ENCODE results near the gene NLE1.
"Not testable (repeated sequence)": the region's sequence is repeated elsewhere in the genome, so short reads cannot be mapped to it uniquely, and the experiment has no call there.

The NLE1 gene

DNA sequence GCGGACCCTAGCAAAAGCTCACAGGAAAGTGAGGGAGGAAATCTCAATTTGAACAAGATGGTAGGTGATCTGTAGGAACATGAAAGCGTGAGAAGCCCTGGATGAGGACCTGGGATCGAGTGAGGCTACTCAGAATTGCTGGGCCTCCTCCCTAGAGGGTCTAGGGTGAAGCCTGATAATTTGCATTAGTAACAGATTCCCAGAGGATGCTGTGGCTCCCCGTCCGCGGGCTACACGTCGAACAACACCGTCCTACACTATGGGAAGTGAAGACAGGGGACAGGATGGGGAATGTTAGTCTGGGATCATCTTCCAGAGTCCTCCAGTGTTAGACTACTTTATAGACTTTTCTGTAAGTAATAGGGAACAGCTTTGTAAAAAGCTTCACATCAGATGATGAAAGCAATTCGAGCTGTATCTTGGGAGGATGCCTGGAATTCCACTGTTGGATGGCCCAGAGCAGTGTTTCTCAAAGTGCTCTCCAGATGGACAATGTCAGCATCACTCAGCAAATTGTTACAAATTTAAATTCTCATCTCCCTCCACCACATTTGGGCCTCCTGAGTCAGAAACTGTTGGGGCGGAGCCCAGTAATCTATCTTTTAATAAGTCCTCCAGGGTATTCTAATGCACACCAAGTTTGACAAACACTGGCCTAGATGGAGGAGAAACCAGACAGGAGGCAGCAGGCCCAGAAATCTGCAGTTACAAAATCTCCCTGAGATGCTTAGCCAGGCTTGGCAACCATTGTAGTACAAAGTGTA, 14.2 kb downstream of the NLE1 start:
- DNase-seq, result no peak

- DNase-seq, result no peak
Observed at GRCh38 chr17:35121315-35121714, 20.8 kb downstream of the NLE1 start, which contains the start of gene FNDC8. Gene FNDC8 (plus strand): TSS chr17:35121615. CDS start chr17:35121694, 79 bp downstream.

DNA sequence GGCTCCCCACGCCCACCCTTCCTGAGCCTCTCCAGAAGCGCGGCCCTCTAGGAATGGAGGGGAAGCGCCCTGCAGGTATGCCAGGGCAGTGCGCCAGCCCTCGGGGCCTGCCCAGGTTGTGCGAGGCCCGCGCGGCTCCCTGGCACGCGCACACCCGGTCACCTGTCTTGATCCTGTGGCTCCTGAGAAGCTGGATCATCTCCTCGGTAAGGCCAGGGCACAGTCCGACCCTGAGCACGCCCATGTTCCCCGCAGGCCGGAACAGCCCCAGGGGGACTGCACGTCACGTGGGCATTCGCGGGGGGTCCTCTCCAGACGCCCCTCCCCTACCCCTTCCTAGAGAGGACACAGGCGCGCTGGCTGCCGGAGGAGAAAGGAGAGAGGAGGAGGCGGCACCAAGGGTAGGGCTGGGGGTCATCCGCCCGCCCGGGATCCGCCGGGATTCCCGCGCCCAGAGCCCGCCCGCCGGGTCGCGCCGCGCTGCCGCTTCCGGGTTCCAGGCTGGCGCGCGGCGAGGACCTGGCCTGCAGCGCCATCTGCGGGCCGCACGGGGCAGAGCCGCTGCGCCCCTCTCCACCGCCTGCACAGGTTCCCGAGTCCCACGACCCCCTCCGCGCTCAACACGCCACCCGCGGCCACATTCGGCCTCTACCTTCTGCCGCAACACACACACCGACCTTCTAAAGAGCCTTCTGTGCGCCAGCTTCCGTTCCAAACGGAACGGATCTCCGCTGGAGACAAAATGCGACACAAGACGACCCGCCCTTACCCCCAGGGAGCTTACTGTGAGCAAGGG, 22.5 kb downstream of the NLE1 start, which contains the start of gene RAD51D:
TSS of gene RAD51D (minus strand) at position 491 of the 796 bp plus-strand sequence. CDS start at position 244, 247 bp downstream.
- peak; percentile 75 for DNase-seq

GRCh38 chr17:35117984-35118383, 24.1 kb downstream of the NLE1 start:
- DNase-seq, result peak; percentile 10

- DNase-seq, result no peak
Observed at GRCh38 chr17:35116845-35117244, 25.3 kb downstream of the NLE1 start.

DNA sequence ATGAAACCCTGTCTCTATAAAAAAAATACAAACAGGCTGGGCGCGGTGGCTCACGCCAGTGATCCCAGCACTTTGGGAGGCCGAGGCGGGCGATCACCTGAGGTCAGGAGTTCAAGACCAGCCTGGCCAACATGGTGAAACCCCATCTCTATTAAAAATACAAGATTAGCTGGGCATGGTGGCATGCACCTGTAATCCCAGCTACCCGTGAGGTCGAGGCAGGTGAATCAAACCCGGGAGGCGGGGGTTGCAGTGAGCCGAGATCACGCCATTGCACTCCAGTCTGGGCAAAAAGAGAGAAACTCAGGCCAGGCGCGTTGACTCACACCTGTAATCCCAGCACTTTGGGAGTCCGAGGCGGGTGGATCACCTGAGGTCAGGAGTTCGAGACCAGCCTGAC, 31.3 kb downstream of the NLE1 start:
- not testable (repeated sequence) for DNase-seq

- DNase-seq, result no peak
Observed at GRCh38 chr17:35104844-35105450, 37.2 kb downstream of the NLE1 start.

- no peak for DNase-seq
Observed at GRCh38 chr17:35103271-35103670, 38.8 kb downstream of the NLE1 start.

- no peak for DNase-seq
Observed at GRCh38 chr17:35101725-35102124, 40.4 kb downstream of the NLE1 start.

DNA sequence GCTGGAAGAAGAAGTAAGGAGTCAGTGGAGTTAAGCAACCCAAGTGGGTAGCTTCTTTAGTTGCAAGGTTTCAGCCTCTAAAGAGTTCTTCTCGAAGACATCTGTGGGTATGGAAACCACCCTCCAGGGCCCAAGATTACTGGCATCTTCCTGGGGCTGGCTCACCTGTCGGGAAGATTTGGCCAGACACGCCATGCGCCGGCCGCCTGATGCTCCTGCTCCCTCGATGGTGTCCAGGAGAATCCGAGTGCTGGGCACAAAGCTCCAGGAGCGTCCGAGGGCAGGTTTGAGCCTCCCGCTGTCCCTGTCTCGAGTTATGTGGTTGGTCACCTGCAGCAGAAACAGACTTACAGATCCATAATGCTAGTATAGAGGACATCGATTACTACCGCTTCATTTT, 41.1 kb downstream of the NLE1 start:
- DNase-seq, result no peak

DNA sequence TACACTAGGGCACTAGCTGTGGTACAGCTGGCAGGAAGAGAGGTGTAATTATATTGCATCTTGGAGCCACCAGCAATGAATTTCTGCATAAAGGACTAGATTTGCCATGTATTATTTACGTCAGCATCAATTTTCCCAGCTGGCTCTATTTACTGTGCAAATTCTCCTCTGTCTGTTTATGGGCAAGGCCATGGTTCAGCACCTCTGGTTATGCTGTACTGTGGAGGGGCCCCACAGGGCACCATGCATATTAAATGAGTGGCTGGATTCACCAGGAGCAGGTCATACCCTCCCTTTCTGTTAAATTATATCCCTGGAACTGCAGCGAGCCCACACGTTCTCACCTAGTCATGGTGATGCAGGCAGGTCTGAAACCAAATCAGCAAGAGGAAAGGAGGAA, 42.2 kb downstream of the NLE1 start:
- no peak for DNase-seq

DNA sequence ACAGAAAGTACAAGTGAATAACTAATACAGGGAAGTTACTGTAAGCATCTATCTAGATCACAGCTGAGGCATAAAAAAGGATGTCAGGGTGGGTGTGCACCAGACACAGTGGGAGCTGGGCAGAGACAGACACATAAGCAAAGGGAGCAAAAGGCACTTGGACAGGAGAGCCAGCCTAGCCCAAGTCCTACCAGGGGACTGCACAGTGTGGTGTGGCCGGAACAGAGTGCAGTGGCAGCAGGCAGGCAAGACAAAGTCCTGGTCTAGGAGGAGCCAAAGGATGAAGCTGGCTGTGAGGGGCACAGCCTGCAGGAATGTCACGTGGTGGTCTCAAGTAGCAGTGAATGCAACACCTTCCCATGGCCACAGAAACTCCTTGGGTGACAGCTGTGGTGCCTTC, 44.3 kb downstream of the NLE1 start:
- no peak for DNase-seq

GRCh38 chr17:35095741-35096140, 46.4 kb downstream of the NLE1 start:
- DNase-seq, result no peak

DNA sequence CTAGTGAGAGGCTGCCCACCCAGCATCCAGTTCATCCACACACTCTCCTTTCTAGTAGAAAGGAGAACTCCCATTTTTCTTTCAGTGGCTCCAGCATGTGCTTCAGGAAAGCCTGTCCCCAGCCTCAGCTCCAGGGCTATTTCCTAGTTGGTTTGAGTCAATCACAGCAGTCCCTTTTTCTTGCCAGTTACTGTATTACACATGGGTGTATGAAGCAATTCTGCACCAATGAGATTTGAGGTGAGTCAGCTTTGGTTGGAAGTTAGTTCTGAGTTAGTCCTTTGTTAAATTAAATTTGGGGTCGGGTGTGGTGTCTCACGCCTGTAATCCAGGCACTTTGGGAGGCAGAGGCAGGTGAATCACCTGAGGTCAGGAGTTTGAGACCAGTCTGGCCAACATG, 47.2 kb downstream of the NLE1 start:
- DNase-seq, result no peak

DNA sequence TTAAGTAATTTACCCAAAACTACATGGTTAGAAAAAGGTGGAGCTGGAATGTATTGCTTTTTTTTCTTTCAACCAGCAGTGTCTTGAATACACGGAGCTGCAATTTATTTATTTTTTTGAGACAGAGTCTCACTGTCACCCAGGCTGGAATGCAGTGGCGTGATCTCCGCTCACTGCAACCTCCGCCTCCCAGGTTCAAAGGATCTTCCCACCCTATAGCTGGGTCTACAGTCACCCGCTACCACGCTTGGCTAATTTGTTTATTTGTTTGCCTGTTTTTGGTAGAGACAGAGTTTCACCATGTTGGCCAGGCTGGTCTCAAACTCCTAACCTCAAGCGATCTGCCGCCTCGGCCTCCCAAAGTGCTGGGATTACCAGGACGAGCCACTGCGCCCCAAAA, 51.4 kb downstream of the NLE1 start:
- DNase-seq, result not testable (repeated sequence)

DNA sequence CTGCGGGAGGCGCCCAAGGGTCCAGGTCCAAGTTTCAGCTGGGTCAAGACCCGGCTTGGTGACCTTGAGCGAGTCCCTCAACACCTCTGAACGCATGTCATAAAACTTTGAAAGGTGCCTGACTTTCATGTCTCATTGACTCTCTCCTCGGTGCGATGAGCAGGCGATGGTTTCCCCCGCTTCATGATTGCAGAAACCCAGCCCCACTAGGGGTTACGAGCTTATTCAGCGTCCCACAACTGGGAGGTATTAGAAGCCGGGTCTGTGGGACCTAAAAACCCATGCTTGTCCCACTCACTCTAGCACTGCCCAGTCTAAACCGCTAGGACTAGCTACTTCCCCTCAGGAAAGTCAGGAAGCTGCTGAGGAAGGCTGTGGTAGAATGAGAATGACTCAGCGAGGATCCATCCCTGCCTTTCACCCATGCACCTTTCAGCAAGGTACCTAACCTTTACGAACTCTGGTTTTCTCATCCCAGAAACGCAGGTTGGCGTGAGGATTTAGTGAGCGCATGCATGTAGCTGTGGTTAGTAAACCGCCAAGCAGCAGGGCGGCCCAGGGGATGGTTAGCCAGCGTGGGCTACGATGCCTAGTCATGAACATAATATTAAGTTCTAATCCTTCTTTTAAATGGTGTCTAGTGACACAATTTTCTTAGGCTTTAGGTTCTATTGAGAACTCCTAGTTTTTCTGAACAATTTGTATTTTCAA, 52.4 kb downstream of the NLE1 start:
- DNase-seq, result peak; percentile 24

DNA sequence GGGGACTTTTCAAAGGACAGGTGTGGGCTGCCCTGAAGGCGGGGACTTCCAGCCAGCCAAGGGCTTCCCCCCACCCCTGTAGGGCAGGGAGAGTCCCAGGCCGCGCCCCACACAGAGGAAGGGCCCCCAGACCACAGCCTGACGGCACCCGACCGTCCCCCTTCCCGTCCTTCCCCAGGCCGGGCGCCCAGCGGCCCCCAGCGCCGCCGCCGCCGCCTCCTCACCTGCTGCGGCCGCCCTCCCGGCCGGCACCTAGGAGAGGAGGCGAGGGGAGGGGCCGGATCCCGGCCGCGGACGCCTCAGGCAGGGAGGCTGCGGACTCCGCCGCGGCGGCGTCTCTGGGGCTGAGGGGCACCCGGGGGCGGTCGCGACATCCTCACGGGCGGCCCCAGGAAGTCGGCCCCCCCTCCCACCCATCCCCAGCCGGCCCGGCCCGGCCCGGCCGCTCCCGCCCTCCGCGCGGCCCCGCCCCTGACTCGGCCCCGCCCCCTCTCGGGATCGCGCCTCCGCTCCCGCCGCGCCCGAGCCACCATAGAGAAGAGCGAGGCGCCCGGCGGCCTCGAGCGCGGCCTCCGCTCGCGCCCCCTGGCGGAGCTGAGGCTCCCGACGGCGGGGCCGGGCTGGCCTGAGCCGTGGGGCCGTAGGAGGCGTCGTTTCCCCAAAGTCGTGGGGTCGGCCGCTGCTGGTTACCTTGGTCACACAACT, 53.1 kb downstream of the NLE1 start:
- DNase-seq, result peak; percentile 89

DNA sequence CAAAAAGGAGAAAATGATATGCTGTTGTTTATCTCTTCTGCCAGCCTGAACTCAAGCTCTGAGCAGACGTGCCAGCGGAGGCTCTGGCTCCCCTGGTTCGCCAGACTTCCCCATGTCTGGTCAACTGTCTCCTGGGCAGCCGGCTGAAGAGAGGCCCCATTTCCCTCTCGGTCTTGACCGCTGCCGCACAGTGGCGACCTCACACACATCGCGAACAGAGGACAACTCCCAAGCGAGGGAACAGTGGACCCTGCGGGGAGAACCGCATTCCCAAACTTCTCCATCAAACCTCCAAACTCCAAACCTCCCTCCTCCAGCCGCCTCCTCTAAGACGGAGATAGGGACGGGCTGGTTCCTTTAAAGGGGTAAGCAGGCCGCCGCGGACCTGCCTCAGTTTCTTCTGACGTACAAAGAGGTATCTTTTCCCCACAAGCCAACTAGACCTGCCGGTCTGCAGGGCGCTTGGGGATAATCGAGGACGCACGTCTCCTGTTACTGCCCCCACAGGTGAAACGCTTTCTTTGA, 53.7 kb downstream of the NLE1 start:
- DNase-seq, result no peak

DNA sequence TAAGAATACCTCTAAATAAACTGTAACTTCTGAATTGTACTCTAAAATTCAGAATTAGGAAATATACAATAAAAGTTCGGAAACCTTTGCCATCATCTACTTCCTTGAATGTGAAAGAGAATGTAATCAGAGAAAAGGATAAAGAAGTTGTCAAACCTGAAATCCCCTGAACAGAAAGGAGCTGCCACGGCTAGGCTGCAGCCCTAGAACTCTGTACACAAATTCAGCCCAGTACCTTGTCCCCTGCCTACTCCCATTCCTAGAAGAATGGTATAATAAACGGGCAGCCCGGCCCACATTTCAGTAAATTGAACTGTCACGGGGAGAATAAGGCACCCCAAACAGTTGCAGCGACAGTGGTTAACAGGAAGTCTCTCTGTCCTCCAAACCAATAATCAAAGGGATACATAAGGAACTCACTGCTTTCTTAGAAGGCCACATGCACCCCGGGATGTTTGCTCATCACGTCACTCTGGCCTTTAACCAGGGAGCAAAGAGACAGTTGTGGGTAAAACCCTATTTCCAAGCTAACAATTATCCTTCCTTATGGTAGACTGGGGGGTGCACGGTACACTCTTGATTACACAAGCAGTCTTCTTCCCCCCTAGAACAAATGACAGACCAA, 54.3 kb downstream of the NLE1 start:
- peak; percentile 8 for DNase-seq

- DNase-seq, result no peak
Observed at GRCh38 chr17:35086931-35087573, 55.1 kb downstream of the NLE1 start.

GRCh38 chr17:35086164-35086563, 55.9 kb downstream of the NLE1 start:
- no peak for DNase-seq

All from activated gamma-delta T cell treated with Interleukin-2 at 50 U/mL for 16 hours (primary cell).